Testis (tissue), 3 donors: Measurements from ENCODE around the gene UGDH. TPM values are rescaled to one million over a fixed set of nuclear protein-coding genes. Genes with fewer than 3 reads are reported as not detected.
A peak's percentile ranks its signal among the peaks of the same experiment; 100 is the strongest.
"Not testable (repeated sequence)": the region's sequence is repeated elsewhere in the genome, so short reads cannot be mapped to it uniquely, and the experiment has no call there.

Experiments used
- DNase-seq: peaks from one replicate; pipeline ENCODE4 v3.0.0-alpha.2; 2019
- H3K27ac ChIP-seq, 2 donors: fragments of 200-600 bp; sonication (generic); one replicate each; pipeline ENCODE4 v1.5.1; 2019
- H3K27me3 ChIP-seq: fragments of 200-600 bp; sonication (generic); one replicate; pipeline ENCODE4 v1.5.1; 2019
- H3K36me3 ChIP-seq: fragments of 200-600 bp; sonication (generic); one replicate; pipeline ENCODE4 v1.5.1; 2017; ENCODE audit warnings: low read depth; ENCODE audit errors: missing control alignments
- H3K4me1 ChIP-seq: fragments of 200-600 bp; sonication (generic); one replicate; pipeline ENCODE4 v1.5.1; 2019
- H3K4me3 ChIP-seq, 2 donors: fragments of 200-600 bp; sonication (generic); one replicate each; pipeline ENCODE4 v1.5.1; 2017 to 2019
- H3K9me3 ChIP-seq: fragments of 200-600 bp; sonication (generic); one replicate; pipeline ENCODE4 v1.5.1; 2017
- POLR2A ChIP-seq: fragments of 450-650 bp; IDR thresholded peaks from one replicate; pipeline ENCODE4 v1.6.1; 2017; ENCODE audit warnings: antibody characterized with exemption, mild to moderate bottlenecking, moderate library complexity
- WGBS, 2 donors: methylation state at CpG; one replicate each; pipeline ENCODE4 v1.1.5; 2018; 5-methylcytosine and 5-hydroxymethylcytosine counted together
- intact Hi-C: fragments of 100-400 bp; cut with DNase I; formaldehyde crosslinking; loops from one replicate; pipeline ENCODE4 v1.15.1; 2023; ENCODE audit warnings: low total_unique reads
- polyA plus RNA-seq: library from polyadenylated mRNA; stranded (reverse); fragments of 350-450 nt; fragmentation: Illumina TruSeq; extraction: RNeasy Lipid Tissue Mini Kit (QIAGEN cat#74804); gene quantifications from one replicate; pipeline ENCODE4 v1.2.3, GENCODE V29; 2014; ENCODE audit warnings: low read depth, low replicate concordance; ENCODE audit not compliant: insufficient read depth
- total RNA-seq, 2 donors: library from RNA; depleted of rRNA; stranded (reverse); fragments of >200 nt; gene quantifications; one replicate each; pipeline ENCODE4 v1.2.3, GENCODE V29; 2016
- TF ChIP-seq, protein P1 (sequence below), 3 experiments: fragments of 450-650 bp in 2 of 3; fragments of 200-600 bp in 1 of 3; sonication (generic) in 1 of 3; IDR thresholded peaks; one replicate each; pipeline ENCODE4 v1.5.1; 2016 to 2019; ENCODE audit warnings: antibody characterized with exemption in 3 of 3, mild to moderate bottlenecking in 2 of 3, moderate library complexity in 1 of 3

Gene UGDH
- total and polyA plus RNA-seq, 3 donors from 2014 or later, result 8.1 to 21.4 (median 11.3) TPM

DNA sequence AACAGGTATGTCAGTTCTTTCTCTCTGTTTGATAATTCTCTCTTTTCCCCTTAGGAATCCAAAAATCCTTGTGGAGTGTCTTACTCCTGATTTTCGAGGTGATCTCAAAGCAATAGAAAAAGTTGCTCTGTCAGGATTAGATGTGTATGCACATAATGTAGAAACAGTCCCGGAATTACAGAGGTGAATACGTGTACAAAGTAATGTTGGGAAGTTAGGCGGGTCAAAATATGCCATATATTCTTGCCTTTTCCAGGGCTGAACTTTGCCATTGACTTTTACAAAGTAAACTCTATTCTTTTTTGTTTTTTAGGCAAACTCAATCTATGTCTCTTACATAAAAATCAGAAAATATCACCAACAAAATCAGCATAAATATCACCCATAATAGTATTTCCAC is 59.8 kb downstream of the UGDH start:
- H3K9me3 ChIP-seq, result no peaks in the 10 kb centered on the region
- H3K36me3 ChIP-seq, result no peaks in the 10 kb centered on the region
- intact Hi-C loops, result no loop called here
- H3K27ac ChIP-seq, result no peak overlapping the region
- no peaks in the 10 kb centered on the region for H3K4me1 ChIP-seq
- TF ChIP-seq POLR2A, result no peak
- TF ChIP-seq, protein P1, sequence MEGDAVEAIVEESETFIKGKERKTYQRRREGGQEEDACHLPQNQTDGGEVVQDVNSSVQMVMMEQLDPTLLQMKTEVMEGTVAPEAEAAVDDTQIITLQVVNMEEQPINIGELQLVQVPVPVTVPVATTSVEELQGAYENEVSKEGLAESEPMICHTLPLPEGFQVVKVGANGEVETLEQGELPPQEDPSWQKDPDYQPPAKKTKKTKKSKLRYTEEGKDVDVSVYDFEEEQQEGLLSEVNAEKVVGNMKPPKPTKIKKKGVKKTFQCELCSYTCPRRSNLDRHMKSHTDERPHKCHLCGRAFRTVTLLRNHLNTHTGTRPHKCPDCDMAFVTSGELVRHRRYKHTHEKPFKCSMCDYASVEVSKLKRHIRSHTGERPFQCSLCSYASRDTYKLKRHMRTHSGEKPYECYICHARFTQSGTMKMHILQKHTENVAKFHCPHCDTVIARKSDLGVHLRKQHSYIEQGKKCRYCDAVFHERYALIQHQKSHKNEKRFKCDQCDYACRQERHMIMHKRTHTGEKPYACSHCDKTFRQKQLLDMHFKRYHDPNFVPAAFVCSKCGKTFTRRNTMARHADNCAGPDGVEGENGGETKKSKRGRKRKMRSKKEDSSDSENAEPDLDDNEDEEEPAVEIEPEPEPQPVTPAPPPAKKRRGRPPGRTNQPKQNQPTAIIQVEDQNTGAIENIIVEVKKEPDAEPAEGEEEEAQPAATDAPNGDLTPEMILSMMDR (IDR thresholded peaks at IDR 0.05), result no peak
- no peak overlapping the region for H3K4me3 ChIP-seq
- no peaks in the 10 kb centered on the region for H3K27me3 ChIP-seq
- DNase-seq, result no peak
- WGBS, 2 donors, result 85 to 95% methylated on average over 4 of the region's 4 CpGs

DNA sequence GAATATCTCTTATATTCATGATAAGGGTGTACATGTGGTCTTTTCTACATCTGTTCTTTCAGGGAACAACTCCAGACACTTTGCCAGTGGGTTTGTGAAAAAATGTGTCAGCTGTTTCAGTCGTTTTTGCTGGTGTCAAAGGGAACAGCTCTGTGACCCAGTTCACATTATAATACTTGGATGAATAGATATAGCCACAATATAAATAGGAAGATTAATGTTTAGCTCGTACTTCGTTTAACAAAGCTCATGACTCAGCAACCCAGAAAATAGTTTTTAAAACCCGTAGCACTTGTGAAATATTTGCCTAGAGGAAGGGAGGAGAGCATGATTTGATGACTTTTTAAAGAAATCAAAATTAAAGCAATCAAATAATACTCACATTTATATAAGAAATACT is 60.5 kb downstream of the UGDH start:
- 79 to 85% methylated on average over 4 of the region's 4 CpGs for WGBS, 2 donors
- Histone ChIP-seq H3K27me3 (no peaks in the 10 kb centered on the region), H3K9me3 (no peaks in the 10 kb centered on the region), H3K4me3 (no peak overlapping the region), H3K27ac (no peak overlapping the region), H3K4me1 (no peaks in the 10 kb centered on the region), H3K36me3 (no peaks in the 10 kb centered on the region)
- no peak for TF ChIP-seq POLR2A
- TF ChIP-seq, protein P1 (IDR thresholded peaks at IDR 0.05), result no peak
- intact Hi-C loops, result no loop called here
- no peak for DNase-seq

DNA sequence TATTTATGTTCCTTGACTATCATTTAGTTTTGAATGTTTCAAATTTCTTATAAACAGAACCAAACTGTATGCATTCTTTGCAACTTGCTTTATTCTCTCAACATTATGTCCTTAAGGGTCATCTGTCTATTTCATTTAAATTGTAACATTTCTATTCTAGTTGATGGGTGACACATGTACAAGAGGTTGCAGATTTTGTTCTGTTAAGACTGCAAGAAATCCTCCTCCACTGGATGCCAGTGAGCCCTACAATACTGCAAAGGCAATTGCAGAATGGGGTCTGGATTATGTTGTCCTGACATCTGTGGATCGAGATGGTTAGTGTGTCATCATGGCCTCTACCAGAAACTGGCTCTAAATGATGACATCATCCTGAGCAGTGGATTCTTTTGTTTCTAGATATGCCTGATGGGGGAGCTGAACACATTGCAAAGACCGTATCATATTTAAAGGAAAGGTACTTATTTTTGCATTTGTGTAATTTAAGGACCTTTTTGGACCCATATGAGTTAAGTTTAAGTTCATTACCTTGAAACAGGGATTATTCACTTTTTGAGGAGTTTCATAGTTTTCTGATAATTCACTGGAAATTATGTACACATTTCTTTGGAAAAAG is 62.2 kb downstream of the UGDH start:
- Histone ChIP-seq H3K9me3 (no peaks in the 10 kb centered on the region), H3K27ac (peak overlapping the region in 1 of 2 donors; percentile 5), H3K27me3 (no peaks in the 10 kb centered on the region), H3K4me1 (peaks cover under 1% of the 10 kb centered on the region), H3K36me3 (no peaks in the 10 kb centered on the region), H3K4me3 (no peak overlapping the region)
- TF ChIP-seq, protein P1 (IDR thresholded peaks at IDR 0.05), result no peak
- 31 to 43% methylated on average over 2 of the region's 2 CpGs for WGBS, 2 donors
- no peak for DNase-seq
- intact Hi-C loops, result no loop called here

DNA sequence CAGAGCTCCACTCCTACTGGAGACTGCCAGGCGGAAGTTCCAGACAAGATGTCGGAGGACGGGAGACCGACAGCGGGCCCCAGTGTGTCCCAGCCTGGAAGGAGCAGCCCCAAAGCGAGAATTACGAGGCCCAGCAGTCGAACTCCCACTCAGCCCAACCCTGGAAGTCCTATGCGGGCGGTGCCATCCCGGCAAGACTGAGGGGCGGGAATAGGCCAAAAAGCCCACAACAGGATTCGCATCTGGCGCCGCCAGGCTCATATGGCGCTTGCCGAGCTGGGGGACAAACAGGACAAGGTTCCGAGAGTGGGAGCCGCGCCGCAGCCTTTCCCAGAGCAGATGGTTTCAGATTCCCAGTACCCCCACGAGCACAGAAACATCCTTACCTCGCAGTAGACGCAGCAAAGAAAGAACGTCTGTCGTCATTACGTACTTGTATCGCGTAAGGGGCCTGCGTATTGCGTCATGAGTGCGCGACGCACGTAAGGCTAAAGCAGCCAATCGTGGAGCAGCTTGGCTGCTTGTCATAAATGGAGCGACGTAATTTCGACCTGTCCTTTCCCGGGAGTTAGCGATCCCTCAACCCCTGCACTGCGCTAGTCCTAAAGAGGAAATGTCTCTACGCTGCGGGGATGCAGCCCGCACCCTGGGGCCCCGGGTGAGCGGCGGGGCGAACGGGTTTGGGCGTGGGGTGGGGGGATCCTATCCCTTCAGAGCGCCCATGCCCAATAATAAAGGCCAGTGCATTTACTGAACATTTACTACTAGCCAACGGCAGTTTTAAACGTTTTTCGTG is 68.5 kb downstream of the UGDH start, which contains the start of the genes LIAS and RPL9:
Gene LIAS (plus strand): TSS at position 552 of the 796 bp plus-strand sequence. CDS start 62 bp downstream, at position 614.
Gene RPL9 (minus strand): TSS at position 418 of the 796 bp plus-strand sequence. CDS start 483 bp downstream, outside the sequence.
- DNase-seq, result peak; percentile 97
- H3K27ac ChIP-seq, result peak within 1 kb of the TSS; percentile 93
- peak; percentile 78 for TF ChIP-seq POLR2A
- TF ChIP-seq, protein P1 (IDR thresholded peaks at IDR 0.05), result peak in 2 of 3 experiments; percentile 9 to 18
- peaks cover 17% of the 10 kb centered on the region for H3K4me1 ChIP-seq
- H3K36me3 ChIP-seq, result no peaks in the 10 kb centered on the region
- WGBS, 2 donors, result 0 to 1% methylated on average over 33 to 55 of the region's 55 CpGs
- intact Hi-C loops, result loop anchor here (5.0 kb wide), 1 partner anchor 519 kb away; the partner anchor contains the start of gene PDS5A
- no peaks in the 10 kb centered on the region for H3K27me3 ChIP-seq
- H3K9me3 ChIP-seq, result no peaks in the 10 kb centered on the region
- peak within 1 kb of the TSS; percentile 65 to 86 for H3K4me3 ChIP-seq

DNA sequence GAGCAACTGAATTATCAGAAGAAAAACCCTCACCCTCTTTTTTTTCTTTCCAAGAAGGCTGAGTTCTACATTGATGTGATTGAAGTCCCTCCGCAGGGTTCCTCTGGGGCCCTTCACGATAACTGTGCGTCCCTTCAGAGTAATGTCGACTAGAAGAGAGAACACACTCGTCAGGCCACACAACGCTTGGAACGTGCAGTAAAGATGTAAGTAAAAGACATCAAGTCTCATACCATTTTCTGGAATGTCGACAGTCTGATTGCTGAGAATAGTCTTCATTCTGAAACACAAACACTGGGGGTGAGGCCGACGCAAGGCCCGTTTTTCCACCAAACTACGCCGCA is 69.1 kb downstream of the UGDH start:
- intact Hi-C loops, result loop anchor here (5.0 kb wide), 1 partner anchor 519 kb away; the partner anchor contains the start of gene PDS5A
- H3K36me3 ChIP-seq, H3K9me3 ChIP-seq, DNase-seq, H3K27me3 ChIP-seq: not testable (repeated sequence)
- H3K4me1 ChIP-seq, result peaks cover 17% of the 10 kb centered on the region
- 0% methylated on average over 13 of the region's 13 CpGs for WGBS, 2 donors
- H3K4me3 ChIP-seq, result peak overlapping the region; percentile 65 to 86
- H3K27ac ChIP-seq, result peak overlapping the region; percentile 93
